ENCODE measurements around the gene SNRNP48.

DNA sequence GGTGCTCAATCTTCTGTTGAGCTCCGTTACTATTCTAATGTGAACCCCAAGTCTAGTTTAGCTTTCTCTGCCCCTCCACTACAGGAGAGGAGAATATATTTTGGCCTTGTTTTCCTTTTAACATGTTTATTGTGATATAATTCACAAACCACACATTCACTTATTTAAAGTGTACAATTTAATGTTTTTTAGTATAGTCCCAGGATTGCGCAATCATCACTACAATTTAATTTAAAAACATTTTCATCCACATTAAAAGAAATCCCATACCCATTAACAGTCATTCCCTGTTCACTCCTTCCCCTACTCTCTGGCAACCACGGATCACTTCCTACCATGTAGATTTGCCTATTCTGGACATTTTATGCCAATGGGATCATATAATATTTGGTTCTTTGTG is 71.4 kb downstream of the SNRNP48 start:
- TF ChIP-seq, protein P1, sequence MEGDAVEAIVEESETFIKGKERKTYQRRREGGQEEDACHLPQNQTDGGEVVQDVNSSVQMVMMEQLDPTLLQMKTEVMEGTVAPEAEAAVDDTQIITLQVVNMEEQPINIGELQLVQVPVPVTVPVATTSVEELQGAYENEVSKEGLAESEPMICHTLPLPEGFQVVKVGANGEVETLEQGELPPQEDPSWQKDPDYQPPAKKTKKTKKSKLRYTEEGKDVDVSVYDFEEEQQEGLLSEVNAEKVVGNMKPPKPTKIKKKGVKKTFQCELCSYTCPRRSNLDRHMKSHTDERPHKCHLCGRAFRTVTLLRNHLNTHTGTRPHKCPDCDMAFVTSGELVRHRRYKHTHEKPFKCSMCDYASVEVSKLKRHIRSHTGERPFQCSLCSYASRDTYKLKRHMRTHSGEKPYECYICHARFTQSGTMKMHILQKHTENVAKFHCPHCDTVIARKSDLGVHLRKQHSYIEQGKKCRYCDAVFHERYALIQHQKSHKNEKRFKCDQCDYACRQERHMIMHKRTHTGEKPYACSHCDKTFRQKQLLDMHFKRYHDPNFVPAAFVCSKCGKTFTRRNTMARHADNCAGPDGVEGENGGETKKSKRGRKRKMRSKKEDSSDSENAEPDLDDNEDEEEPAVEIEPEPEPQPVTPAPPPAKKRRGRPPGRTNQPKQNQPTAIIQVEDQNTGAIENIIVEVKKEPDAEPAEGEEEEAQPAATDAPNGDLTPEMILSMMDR (IDR thresholded peaks at IDR 0.05): no peak
- TF ChIP-seq POLR2A (IDR thresholded peaks at IDR 0.05): no peak

All from uterus (tissue), 2 donors.